KMS-11 (cell line): Measurements from ENCODE around the gene DIRAS1.
A peak's percentile ranks its signal among the peaks of the same experiment; 100 is the strongest.

ENCODE experiments used
- H2AFZ ChIP-seq: fragments of 200-600 bp; sonication (generic); 2 replicates; pipeline ENCODE4 v1.6.1; 2016; ENCODE audit warnings: antibody characterized with exemption, mixed run types, low read depth
- H3K27ac ChIP-seq: fragments of 200-600 bp; sonication (generic); 2 replicates; pipeline ENCODE4 v1.6.1; 2016; ENCODE audit warnings: mild to moderate bottlenecking, mixed run types
- H3K27me3 ChIP-seq: fragments of 200-600 bp; sonication (generic); 2 replicates; pipeline ENCODE4 v1.6.1; 2017; ENCODE audit warnings: mild to moderate bottlenecking, low read depth, mixed run types, moderate library complexity; ENCODE audit not compliant: insufficient read depth
- H3K36me3 ChIP-seq: fragments of 200-600 bp; sonication (generic); 2 replicates; pipeline ENCODE4 v1.6.1; 2017; ENCODE audit warnings: mild to moderate bottlenecking, mixed run types; ENCODE audit not compliant: insufficient read depth
- H3K4me1 ChIP-seq: fragments of 200-600 bp; sonication (generic); 2 replicates; pipeline ENCODE4 v1.6.1; 2016; ENCODE audit warnings: mild to moderate bottlenecking, low read depth, mixed run types; ENCODE audit not compliant: poor library complexity, severe bottlenecking
- H3K4me2 ChIP-seq: fragments of 200-600 bp; sonication (generic); 2 replicates; pipeline ENCODE4 v1.7.0; 2016; ENCODE audit warnings: mild to moderate bottlenecking, mixed run types
- H3K4me3 ChIP-seq: fragments of 200-600 bp; sonication (generic); IDR thresholded peaks from 2 replicates; pipeline ENCODE4 v1.6.1; 2017; ENCODE audit warnings: low read depth, low read length, mixed read lengths; ENCODE audit not compliant: insufficient read depth
- H3K79me2 ChIP-seq: fragments of 200-600 bp; sonication (generic); 2 replicates; pipeline ENCODE4 v1.6.1; 2016; ENCODE audit warnings: low read depth, mixed run types; ENCODE audit not compliant: insufficient read depth
- H3K9ac ChIP-seq: fragments of 200-600 bp; sonication (generic); 2 replicates; pipeline ENCODE4 v1.6.1; 2016; ENCODE audit warnings: mild to moderate bottlenecking, mixed run types
- H4K20me1 ChIP-seq: fragments of 200-600 bp; sonication (generic); 2 replicates; pipeline ENCODE4 v1.6.1; 2016; ENCODE audit warnings: mild to moderate bottlenecking, mixed run types; ENCODE audit not compliant: insufficient read depth
- CTCF ChIP-seq: fragments of 200-600 bp; sonication (generic); conservative IDR thresholded peaks from 2 replicates; pipeline ENCODE4 v1.6.1; 2017; ENCODE audit warnings: low read depth, mild to moderate bottlenecking, antibody characterized with exemption, low read length, moderate library complexity, mixed read lengths

DIRAS1 gene

DNA sequence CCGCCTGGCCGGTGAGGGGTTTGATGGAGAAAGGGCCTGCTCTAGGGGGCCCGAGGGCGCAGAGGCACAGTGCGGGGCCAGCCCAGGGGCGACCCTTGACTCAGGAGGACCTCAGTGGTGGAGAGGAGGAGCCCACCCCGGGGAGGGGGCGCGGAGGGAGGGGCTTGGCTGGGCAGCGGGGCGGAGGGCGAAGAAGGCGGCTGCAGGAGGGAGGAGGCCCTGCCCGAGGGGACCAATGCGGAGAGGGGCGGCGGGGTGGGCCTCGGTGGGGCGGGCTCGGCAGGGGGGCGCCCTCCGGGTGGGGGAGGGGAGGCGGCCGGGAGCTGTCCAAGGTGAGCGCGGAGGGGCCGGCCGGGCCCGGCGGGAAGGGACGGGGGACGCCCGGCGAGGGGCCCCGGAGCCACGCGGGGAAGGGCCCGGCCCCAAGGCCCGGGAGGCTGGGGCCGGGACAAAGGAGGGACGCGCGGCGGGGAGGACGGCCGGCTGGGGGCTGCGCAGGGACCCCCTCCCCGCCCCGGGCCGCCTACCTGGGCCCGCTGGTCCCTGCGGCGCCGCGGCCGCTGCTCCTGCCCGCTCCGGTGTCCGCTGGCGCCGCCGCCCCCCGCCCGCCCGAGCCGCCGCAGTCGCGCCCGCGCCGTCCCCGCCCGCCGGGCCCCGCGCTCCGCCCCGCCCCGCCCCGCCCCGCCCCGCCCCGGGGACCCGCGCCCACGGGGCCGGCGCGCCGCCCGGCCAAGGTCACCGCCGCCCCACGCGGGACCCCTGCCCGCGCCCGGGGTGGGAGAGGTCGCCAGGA, at the start of gene DIRAS1:
DIRAS1 (minus strand) TSS at position 596 of the 793 bp plus-strand sequence. CDS start 3,566 bp downstream, outside the sequence.
- H3K4me3 ChIP-seq: no peak within 1 kb of the TSS

GRCh38 chr19:2770055-2771013, 49.2 kb upstream of the DIRAS1 start:
- Histone ChIP-seq H3K4me2 (no peak overlapping the region), H3K36me3 (no peaks in the 10 kb centered on the region; the same call in 1 of the 2 replicates), H3K9ac (no peak overlapping the region)

More for the DNA sequence above, at the start of gene DIRAS1:
- Histone ChIP-seq H3K9ac (no peak within 1 kb of the TSS), H3K27ac (no peak within 1 kb of the TSS), H3K36me3 (no peaks in the 10 kb centered on the region), H2AFZ (peak within 1 kb of the TSS; percentile 38), H3K4me2 (peak within 1 kb of the TSS; percentile 25; the same call in 1 of the 2 replicates), H4K20me1 (no peaks in the 10 kb centered on the region), H3K79me2 (no peaks in the 10 kb centered on the region), H3K27me3 (peaks cover 28% of the 10 kb centered on the region), H3K4me1 (no peaks in the 10 kb centered on the region)
- no peak for TF ChIP-seq CTCF

GRCh38 chr19:2769218-2769617, 48.0 kb upstream of the DIRAS1 start:
- no peak for TF ChIP-seq CTCF
- Histone ChIP-seq H3K4me2 (no peak overlapping the region), H3K4me1 (no peaks in the 10 kb centered on the region), H2AFZ (no peak overlapping the region), H3K27me3 (no peaks in the 10 kb centered on the region), H4K20me1 (no peaks in the 10 kb centered on the region; the same call in 1 of the 2 replicates), H3K27ac (no peak overlapping the region), H3K4me3 (no peak overlapping the region), H3K79me2 (peaks cover 32% of the 10 kb centered on the region; the same call in 1 of the 2 replicates), H3K36me3 (no peaks in the 10 kb centered on the region; the same call in 1 of the 2 replicates), H3K9ac (no peak overlapping the region)

More at GRCh38 chr19:2770055-2771013, 49.2 kb upstream of the DIRAS1 start:
- Histone ChIP-seq H2AFZ (no peak overlapping the region), H3K27ac (no peak overlapping the region), H3K27me3 (no peaks in the 10 kb centered on the region), H3K4me1 (no peaks in the 10 kb centered on the region), H3K79me2 (peaks cover 43% of the 10 kb centered on the region), H3K4me3 (no peak overlapping the region), H4K20me1 (no peaks in the 10 kb centered on the region; the same call in 1 of the 2 replicates)
- TF ChIP-seq CTCF: no peak

- H3K36me3 ChIP-seq: no peaks in the 10 kb centered on the region; the same call in 1 of the 2 replicates
- TF ChIP-seq CTCF: no peak
- H3K79me2 ChIP-seq: peaks cover 28% of the 10 kb centered on the region; the same call in 1 of the 2 replicates
- H3K9ac ChIP-seq: no peak overlapping the region
- no peak overlapping the region for H2AFZ ChIP-seq
- no peak overlapping the region for H3K27ac ChIP-seq
- H3K27me3 ChIP-seq: no peaks in the 10 kb centered on the region
- no peak overlapping the region for H3K4me2 ChIP-seq
- no peaks in the 10 kb centered on the region; the same call in 1 of the 2 replicates for H4K20me1 ChIP-seq
- H3K4me3 ChIP-seq: no peak overlapping the region
- no peaks in the 10 kb centered on the region for H3K4me1 ChIP-seq
These were observed 47.4 kb upstream of the DIRAS1 start for GRCh38 chr19:2768365-2769132.
